Loucy (cell line): ENCODE results near the gene KLHDC4.

Experiments
- H2AFZ ChIP-seq: fragments of 200-600 bp; sonication (generic); 2 replicates; pipeline ENCODE4 v1.6.0; 2016; ENCODE audit warnings: antibody characterized with exemption, mild to moderate bottlenecking, low read length, moderate library complexity
- H3F3A ChIP-seq: fragments of 200-600 bp; 2 replicates; pipeline ENCODE4 v1.6.0; 2016; ENCODE audit warnings: antibody characterized with exemption, low read depth, mild to moderate bottlenecking
- H3K27me3 ChIP-seq: fragments of 200-600 bp; sonication (generic); 2 replicates; pipeline ENCODE4 v1.6.1; 2014; ENCODE audit warnings: low read length, mild to moderate bottlenecking; ENCODE audit not compliant: insufficient read depth, poor library complexity, severe bottlenecking
- H3K36me3 ChIP-seq: fragments of 200-600 bp; sonication (generic); 2 replicates; pipeline ENCODE4 v1.6.1; 2016; ENCODE audit warnings: low read length; ENCODE audit not compliant: insufficient read depth
- H3K4me1 ChIP-seq: fragments of 200-600 bp; sonication (generic); 2 replicates; pipeline ENCODE4 v1.5.1; 2014; ENCODE audit warnings: low read length, mild to moderate bottlenecking; ENCODE audit not compliant: insufficient read depth, poor library complexity, severe bottlenecking
- H3K4me2 ChIP-seq: fragments of 200-600 bp; sonication (generic); 2 replicates; pipeline ENCODE4 v1.6.0; 2014; ENCODE audit warnings: antibody characterized with exemption, low read length, low read depth, mild to moderate bottlenecking; ENCODE audit not compliant: poor library complexity, severe bottlenecking
- H3K4me3 ChIP-seq: fragments of 200-600 bp; sonication (generic); 2 replicates; pipeline ENCODE4 v1.5.1; 2014; ENCODE audit warnings: low read length, mild to moderate bottlenecking, mixed read lengths; ENCODE audit not compliant: poor library complexity, severe bottlenecking
- H3K79me2 ChIP-seq: fragments of 200-600 bp; sonication (generic); 2 replicates; pipeline ENCODE4 v1.6.1; 2014; ENCODE audit warnings: low read length; ENCODE audit not compliant: insufficient read depth
- H3K9ac ChIP-seq: fragments of 200-600 bp; sonication (generic); 2 replicates; pipeline ENCODE4 v1.6.0; 2014; ENCODE audit warnings: mild to moderate bottlenecking, low read depth, low read length, moderate library complexity; ENCODE audit not compliant: poor library complexity, severe bottlenecking
- H3K9me2 ChIP-seq: fragments of 200-600 bp; sonication (generic); replicated peaks from 2 replicates; pipeline ENCODE4 v1.6.1; 2016; ENCODE audit warnings: low read depth, low read length, mixed read lengths
- H3K9me3 ChIP-seq: fragments of 200-600 bp; sonication (generic); 2 replicates; pipeline ENCODE4 v1.6.1; 2014; ENCODE audit warnings: mild to moderate bottlenecking, antibody characterized with exemption, low read length, low read depth; ENCODE audit not compliant: insufficient read depth
- H4K20me1 ChIP-seq: fragments of 200-600 bp; sonication (generic); 2 replicates; pipeline ENCODE4 v1.6.0; 2014; ENCODE audit warnings: antibody characterized with exemption, low read length, mild to moderate bottlenecking; ENCODE audit not compliant: insufficient read depth, poor library complexity, severe bottlenecking
- EZH2phosphoT487 ChIP-seq: fragments of 200-600 bp; IDR thresholded peaks from 2 replicates; pipeline ENCODE4 v1.6.1; 2018; ENCODE audit warnings: antibody characterized with exemption, mild to moderate bottlenecking, moderate library complexity, borderline replicate concordance
- TF ChIP-seq, protein P1 (sequence below): fragments of 200-600 bp; sonication (generic); conservative IDR thresholded peaks from 2 replicates; pipeline ENCODE4 v1.5.1; 2014; ENCODE audit warnings: mild to moderate bottlenecking, antibody characterized with exemption, low read length

Gene KLHDC4

GRCh38 chr16:87739801-87740200 is 26.0 kb downstream of the KLHDC4 start:
- Histone ChIP-seq H3K36me3 (peaks cover 10% of the 10 kb centered on the region; the same call in 1 of the 2 replicates), H3K9ac (no peak overlapping the region), H3K79me2 (no peaks in the 10 kb centered on the region; the same call in 1 of the 2 replicates), H3K9me2 (no peaks in the 10 kb centered on the region), H3K4me3 (no peak overlapping the region), H3K27me3 (no peaks in the 10 kb centered on the region), H3F3A (no peaks in the 10 kb centered on the region), H3K4me1 (no peaks in the 10 kb centered on the region), H2AFZ (no peak overlapping the region), H3K4me2 (no peak overlapping the region), H4K20me1 (no peaks in the 10 kb centered on the region), H3K9me3 (no peaks in the 10 kb centered on the region)
- TF ChIP-seq, protein P1, sequence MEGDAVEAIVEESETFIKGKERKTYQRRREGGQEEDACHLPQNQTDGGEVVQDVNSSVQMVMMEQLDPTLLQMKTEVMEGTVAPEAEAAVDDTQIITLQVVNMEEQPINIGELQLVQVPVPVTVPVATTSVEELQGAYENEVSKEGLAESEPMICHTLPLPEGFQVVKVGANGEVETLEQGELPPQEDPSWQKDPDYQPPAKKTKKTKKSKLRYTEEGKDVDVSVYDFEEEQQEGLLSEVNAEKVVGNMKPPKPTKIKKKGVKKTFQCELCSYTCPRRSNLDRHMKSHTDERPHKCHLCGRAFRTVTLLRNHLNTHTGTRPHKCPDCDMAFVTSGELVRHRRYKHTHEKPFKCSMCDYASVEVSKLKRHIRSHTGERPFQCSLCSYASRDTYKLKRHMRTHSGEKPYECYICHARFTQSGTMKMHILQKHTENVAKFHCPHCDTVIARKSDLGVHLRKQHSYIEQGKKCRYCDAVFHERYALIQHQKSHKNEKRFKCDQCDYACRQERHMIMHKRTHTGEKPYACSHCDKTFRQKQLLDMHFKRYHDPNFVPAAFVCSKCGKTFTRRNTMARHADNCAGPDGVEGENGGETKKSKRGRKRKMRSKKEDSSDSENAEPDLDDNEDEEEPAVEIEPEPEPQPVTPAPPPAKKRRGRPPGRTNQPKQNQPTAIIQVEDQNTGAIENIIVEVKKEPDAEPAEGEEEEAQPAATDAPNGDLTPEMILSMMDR, result no peak
- TF ChIP-seq EZH2phosphoT487, result no peak

DNA sequence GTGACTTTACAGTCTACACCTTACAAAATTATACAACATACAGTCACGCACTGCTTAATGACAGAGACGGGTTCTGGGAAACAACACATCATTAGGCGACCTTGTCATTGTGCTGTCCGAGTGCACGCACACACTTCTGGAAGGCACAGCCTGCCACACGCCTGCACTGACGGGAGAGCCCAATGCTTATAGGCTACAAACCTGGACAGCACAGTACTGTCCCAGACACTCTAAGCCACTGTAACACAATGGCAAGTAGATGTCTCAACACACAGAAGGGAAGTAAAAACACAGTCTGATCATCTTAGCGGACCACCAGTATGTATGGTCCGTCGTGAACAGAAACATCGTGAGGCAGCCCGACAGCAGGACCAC is 29.8 kb downstream of the KLHDC4 start:
- Histone ChIP-seq H3F3A (no peaks in the 10 kb centered on the region), H3K79me2 (no peaks in the 10 kb centered on the region), H3K36me3 (peaks cover 16% of the 10 kb centered on the region; the same call in 1 of the 2 replicates), H3K4me1 (no peaks in the 10 kb centered on the region), H3K4me2 (no peak overlapping the region), H4K20me1 (no peaks in the 10 kb centered on the region), H2AFZ (no peak overlapping the region), H3K27me3 (no peaks in the 10 kb centered on the region), H3K9me3 (no peaks in the 10 kb centered on the region), H3K4me3 (no peak overlapping the region), H3K9me2 (no peaks in the 10 kb centered on the region), H3K9ac (no peak overlapping the region)
- TF ChIP-seq EZH2phosphoT487, result no peak
- TF ChIP-seq, protein P1, result no peak

- Histone ChIP-seq H3K9me3 (no peaks in the 10 kb centered on the region), H2AFZ (no peak overlapping the region), H3K36me3 (peaks cover 14% of the 10 kb centered on the region; the same call in 1 of the 2 replicates), H3K4me2 (no peak overlapping the region), H3K27me3 (no peaks in the 10 kb centered on the region), H3K4me3 (no peak overlapping the region), H4K20me1 (no peaks in the 10 kb centered on the region), H3K79me2 (no peaks in the 10 kb centered on the region), H3K4me1 (no peaks in the 10 kb centered on the region), H3K9ac (no peak overlapping the region), H3F3A (no peaks in the 10 kb centered on the region), H3K9me2 (no peaks in the 10 kb centered on the region)
- TF ChIP-seq, protein P1, result no peak
- TF ChIP-seq EZH2phosphoT487, result no peak
Measured at GRCh38 chr16:87735270-87736007, 30.3 kb downstream of the KLHDC4 start.
